ENCODE results near the gene EMX1.

- TF ChIP-seq CTCF (conservative IDR thresholded peaks at IDR 0.05; ENCODE audit: low read length) (no peak), EZH2phosphoT487 (IDR thresholded peaks at IDR 0.05; ENCODE audit: borderline replicate concordance, low read depth, low read length) (no peak)
These were observed 10.6 kb downstream of the EMX1 start for GRCh38 chr2:72927619-72928550.
